Stimulated activated CD4-positive, alpha-beta T cell treated with anti-CD3 and anti-CD28 coated beads, TNF-alpha, amount 100 ng/mL, for 48 hours (primary cell): ENCODE measurements around the gene CDK13.
A peak's percentile ranks its signal among the peaks of the same experiment; 100 is the strongest.
"Not testable (repeated sequence)": the region's sequence is repeated elsewhere in the genome, so short reads cannot be mapped to it uniquely, and the experiment has no call there.

ENCODE experiments used
- DNase-seq, 3 donors: peaks; one replicate each; pipeline ENCODE4 v3.0.0-alpha.2; 2020; ENCODE audit warnings: low read depth in 3 of 3

CDK13 gene

DNA sequence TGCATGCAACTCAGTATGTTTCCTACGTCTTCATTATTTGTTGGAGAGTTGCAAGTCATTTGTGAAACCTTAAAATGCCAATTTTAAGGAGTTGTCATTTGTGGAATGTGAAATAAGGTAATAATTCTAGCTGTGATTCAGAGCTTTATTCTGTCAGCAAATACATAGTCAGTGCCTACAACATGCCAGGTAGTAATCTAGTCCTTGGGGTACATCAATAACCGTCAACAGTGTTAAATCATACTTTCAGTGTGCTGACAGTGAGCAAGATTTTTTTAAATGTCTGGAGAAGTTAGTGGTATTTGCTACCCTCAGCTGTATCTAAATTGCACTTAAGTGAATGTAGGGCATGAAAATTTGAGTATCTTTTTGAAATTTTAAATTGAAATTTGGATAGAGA is 147.7 kb downstream of the CDK13 start:
- no peak for DNase-seq

DNA sequence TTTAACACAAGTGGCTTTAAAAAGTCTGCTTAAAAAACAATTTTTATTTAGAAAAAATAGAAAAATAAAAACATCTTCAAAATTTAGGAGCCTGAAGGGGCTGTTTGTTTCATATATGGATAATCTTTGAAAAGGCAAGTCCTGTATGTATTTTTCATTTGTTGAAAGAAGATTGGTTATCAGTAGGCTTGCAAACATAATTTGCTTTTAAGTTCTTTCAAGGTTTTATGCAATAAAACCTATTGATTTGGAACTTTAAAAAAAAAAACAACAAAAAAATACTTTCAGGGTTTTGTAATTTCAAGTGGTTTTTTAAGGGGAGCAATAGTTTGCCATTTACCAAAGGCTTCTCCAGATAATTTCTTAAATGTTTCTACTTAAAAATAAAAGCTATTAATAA is 148.8 kb downstream of the CDK13 start:
- DNase-seq, result no peak

DNA sequence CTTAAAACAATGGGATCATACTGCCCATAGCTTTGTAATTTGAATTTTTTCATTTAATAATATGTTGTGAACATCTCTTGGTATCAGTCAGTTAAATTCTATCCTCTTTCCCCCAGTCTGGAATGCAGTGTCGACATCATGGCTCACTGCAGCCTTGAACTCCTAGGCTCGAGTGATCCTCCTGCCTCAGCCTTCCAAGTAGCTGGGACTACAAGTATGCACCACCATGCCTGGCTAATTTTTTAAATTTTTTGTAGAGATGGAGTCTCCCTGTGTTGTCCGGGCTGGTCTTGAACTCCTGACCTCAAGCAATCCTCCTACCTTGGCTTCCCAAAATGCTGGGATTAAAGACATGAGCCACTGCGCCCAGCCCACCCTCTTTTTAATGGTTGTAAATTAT is 149.8 kb downstream of the CDK13 start:
- no peak for DNase-seq

DNA sequence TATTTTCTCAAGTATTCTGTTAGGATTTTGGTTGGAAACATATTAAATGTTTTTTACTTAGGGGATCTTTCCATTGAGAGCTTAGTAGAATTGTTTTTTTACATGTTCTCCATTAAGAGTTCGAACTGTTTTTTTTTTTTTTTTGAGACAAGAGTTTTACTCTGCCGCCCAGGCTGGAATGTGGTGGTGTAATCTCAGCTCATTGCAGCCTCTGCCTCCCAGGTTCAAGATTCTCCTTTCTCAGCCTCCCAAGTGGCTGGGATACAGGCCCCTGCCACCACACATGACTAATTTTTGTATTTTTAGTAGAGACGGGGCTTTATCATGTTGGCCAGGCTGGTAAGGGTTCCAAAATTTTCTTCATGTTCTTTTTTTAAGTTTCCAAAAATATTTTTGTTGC is 151.1 kb downstream of the CDK13 start:
- DNase-seq, result no peak

DNA sequence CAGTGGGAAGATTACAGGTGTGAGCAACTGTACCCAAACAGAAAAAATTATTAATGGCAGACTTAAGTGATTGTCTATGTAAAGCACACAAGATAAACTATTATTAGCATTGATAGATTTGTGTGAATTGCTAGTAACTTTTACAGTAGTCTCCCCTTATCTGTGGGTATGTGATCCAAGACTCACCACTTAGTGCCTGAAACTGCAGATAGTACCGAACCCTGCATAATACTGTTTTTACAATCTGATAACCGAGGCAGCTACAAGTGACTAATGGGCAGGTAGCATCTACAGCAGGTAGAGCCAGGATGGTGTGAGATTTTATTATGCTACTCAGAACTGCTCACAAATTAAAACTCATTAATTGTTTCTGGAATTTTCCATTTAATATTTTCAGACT is 152.8 kb downstream of the CDK13 start:
- no peak for DNase-seq

DNA sequence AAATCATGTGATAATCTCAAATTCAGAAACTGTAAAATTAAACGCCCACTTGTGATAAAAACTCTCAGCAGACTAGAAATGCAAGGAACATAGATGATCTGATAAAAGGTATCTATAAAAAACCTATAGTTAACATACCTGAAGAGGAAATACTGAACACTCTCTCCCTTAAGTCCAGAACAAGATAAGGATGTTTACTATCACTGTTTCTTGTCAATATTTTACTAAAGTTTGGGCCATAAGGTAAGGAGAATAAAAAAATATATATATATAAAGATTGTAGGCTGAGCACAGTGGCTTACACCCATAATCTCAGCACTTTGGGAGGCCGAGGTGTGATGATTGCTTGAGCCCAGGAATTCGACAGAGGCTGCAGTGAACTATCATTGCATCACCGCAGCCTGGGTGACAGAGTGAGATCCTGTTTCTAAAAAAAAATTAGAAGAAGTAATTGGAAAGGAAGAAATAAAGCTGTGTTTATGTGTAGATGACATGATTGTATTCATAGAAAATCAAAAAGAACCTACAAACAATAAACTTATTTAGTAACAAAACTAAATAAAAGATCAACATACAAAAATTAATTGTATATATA is 155.9 kb downstream of the CDK13 start:
- no peak for DNase-seq

DNA sequence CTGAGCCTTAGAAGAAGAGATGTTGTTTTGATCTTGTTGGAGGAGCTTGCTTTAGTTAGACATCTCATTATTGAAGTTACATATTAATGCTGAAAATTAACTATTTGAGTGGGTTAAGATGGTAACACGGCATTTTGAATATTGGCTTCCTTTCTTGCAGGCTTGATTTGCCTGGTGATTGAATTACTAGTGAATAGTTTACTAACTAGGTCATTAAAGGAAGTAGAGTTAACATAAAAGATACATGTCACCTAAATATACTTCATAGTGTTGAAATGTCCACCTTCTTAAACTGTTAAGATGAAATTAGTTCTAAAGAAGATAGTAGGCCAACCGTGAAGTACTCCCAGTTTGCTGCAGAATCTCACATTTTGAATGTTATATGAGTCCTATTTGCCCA is 165.9 kb downstream of the CDK13 start:
- no peak for DNase-seq

DNA sequence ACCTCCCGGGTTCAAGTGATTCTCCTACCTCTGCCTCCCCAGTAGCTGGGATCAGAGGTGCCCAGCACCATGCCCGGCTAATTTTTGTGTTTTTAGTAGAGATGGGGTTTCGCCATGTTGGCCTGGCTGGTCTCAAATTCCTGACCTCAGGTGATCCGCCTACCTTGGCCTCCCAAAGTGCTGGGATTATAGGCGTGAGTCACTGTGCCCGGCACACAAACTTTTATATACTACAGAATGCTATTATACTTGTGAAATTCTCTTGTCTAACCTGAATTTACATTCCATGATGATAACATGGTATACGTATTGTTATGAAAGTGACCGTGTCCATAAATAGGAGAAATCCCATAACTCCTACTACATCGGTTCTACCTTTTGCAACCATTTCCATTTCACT is 167.1 kb downstream of the CDK13 start:
- not testable (repeated sequence) for DNase-seq

DNA sequence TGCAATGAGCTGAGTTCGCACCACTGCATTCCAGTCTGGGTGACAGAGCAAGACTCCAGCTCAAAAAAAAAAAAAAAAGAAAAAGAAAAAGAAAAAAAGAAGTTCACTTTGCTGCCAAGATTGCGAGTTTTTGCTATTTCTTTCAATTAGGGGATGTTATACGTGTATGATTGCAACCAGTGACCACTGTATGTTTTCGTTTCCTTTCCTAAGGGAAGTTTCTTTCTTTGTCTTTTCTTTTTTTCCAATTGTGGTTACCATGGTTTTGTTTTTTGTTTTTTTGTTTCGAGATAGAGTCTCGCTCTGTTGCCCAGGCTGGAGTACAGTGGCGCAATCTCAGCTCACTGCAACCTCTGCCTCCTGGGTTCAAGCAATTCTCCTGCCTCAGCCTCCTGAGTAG is 168.1 kb downstream of the CDK13 start:
- not testable (repeated sequence) for DNase-seq

DNA sequence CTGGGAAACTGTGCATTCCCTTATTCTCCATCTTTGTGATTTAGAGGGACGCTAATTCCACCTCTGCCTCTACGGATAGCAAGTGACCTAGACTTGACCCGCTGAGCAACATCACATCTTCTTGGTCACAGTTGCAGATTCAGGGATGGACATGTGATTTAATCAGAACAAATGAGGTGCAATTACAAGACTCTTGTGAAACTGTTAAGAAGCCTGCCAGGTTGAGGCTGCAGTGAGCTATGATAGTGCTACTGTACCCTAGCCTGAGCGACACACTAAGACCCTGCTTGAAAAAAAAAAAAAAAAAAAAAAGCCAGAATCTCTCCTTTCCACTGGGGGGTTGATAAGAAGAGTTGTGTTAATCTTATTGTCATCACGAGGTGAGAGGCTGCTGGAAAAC is 170.0 kb downstream of the CDK13 start:
- no peak for DNase-seq

DNA sequence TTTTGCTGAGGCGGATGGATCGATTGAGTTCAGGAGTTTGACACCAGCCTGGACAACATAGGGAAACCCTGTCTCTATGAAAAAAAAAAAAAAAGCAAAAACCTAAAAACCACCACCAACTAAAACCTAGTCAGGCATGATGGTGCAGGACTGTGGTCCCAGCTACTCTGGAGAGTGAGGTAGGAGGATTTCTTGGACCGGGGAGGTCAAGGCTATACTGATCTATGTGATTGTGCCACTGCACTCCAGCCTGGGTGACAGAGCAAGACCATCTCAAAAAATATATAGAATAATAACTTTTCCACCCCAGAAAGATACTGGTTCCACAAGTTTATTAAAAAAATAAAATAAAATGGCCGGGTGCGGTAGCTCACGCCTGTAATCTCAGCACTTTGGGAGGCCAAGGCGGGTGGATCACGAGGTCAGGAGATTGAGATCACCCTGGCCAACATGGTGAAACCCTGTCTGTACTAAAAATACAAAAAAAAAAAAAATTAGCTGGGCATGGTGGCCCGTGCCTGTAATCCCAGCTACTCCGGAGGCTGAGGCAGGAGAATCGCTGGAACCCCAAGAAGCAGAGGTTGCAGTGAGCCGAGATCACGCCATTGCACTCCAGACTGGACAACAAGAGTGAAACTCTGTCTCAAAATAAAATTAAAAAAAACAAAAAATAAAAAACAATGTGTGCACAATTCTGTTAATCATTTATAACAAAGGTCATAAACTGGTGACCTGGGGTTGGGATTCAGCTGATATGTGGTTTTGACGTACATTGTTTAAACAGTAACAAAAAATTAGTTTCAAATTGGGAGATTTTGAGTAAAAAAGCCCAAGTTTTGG is 172.3 kb downstream of the CDK13 start:
- not testable (repeated sequence) for DNase-seq

DNA sequence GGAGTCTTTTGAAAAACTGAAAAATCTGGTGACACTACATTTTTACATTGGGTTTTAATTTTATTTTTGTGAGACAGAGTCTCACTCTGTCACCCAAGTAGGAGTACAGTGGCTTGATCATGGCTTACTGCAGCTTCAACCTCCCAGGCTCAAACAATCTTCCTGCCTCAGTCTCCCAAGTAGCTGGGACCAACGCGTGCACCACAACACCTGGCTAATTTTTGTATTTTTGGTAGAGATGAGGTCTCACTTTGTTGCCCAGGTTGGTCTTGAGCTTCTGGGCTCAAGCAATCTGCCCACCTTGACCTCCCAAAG is 172.8 kb downstream of the CDK13 start:
- DNase-seq, result no peak

DNA sequence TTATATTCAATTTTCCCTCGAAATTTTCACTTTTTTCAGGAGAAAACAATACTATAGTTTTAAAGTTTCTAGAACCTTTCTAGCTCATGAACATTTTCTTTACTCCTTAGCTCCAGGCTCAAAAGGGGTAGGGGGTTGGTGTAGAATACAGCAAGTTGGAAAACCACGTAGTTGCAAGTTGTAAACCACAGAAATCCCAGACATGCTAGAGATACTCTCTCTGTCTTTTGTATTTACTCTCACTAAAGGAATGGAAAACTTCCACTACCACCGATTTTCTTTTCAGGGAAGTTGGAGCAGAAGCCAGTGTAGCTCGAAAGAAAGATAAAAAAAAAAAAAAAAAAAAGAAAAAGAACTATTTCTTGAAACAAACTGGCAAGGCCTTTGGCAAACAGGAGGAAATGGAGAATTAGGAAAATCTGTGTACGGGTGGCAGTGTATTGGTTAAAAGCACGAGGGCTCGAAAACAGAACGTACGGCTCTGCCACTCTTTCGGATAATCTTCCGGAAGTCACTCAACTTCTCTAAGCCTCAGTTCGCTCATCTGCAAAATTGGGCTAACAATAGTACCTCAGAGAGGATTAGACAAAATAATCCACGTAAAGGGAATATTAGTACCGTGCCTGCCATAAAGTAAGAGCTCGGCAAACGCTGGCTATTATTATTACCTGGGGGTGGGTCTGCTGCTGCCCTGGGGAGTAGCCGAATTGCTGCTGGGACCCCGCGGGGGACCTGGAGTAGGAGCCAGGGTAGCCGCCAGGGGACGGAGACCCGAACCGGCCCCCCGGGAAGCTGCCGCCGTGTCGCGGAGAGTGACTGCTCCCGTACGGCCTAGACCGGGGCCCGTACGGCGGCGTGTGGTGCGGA is 183.7 kb downstream of the CDK13 start:
- no peak for DNase-seq

DNA sequence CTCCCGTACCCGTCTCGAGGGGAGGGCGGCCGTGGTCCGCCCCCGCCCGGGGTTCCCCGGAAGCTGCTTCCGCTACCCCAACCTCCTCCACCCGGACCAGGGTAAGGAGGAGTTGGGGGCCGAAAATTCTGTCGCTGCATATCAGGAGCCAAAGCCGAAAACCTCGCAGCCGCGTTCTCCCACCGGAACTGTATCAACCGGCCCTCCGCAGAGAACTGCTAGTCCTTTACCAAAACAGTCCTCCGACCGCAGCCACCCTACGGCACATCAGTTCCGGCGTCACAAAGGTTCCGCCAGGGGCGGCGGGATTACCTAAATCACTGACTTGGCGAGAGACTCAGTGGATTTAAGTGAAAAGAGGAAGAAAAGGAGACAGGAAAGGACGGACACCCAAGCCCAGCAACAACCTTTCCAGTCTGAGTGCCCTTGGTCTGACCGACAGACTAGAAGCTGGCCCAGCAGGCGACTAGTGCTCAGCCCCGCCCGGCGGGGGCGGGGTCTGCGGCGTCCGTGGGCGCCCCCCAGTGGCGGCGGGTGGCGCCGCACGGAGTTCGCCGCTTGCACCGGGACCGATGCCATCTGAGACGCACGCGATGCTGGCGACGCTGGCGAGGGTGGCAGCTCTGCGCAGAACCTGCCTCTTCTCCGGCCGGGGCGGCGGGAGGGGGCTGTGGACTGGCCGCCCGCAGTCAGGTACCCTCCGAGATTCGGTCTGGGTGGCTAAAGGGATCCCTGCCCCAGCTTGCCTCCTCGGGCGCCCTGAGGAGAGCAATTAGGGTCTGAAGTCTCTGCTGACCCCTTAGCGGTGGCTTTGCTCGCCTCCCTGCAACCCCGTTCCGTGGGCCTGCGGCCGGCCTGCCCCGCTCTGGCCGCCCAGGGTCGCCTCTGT is 184.6 kb downstream of the CDK13 start, which contains the start of the genes MPLKIP and SUGCT:
TSS of gene MPLKIP (minus strand) at position 195 of the 889 bp plus-strand sequence. CDS start at position 140, 55 bp downstream.
TSS of gene SUGCT (plus strand) at position 578 of the 889 bp plus-strand sequence.
- DNase-seq, result peak; percentile 74 to 77 (median 76)

DNA sequence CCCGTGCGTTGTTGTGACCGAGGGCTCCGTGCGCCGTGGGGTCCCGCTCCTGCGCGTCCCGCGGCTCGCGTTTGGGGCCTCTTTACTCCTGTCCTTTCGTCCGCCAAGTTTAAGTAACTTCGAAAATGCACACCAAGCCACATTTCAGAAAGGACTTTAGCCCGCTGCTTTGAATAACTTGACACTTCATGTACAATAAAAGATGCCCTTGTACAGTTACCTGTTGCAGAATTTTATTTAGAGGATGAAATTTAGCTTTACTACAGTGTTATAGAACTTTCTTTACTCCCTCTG is 185.2 kb downstream of the CDK13 start:
- DNase-seq, result peak in 1 of 3 donors; percentile 9

DNA sequence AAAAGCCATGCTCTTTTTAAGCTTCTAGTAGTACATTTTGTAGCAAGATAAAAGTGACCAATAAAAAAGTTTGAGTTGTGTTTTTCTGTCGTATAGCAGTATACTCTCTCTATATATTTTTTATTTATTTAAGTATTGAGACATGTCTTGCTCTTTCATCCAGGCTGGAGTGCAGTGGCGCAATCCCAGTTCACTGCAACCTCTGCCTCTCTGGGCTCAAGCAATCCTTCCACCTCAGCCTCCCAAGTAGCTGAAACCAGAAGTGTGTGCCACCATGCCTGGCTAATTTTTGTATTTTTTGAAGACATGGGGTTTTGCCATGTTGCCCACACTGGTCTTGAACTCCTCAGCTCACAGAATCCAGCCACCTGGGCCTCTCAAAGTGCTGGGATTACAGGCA is 187.5 kb downstream of the CDK13 start:
- no peak for DNase-seq

DNA sequence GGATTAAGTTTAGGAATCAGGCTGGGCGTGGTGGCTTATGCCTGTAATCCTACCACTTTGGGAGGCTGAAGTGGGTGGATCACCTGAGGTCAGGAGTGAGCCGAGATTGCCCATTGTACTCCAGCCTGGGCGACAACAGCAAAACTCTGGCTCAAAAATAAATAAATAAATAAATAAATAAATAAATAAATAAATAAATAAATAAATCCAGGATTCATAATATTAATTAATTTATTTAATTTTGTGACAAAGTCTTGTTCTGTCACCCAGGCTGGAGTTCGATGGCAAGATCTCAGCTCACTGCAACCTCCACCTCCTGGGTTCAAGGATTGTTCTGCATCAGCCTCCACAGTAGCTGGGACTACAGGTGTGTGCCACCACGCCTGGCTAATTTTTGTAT is 188.9 kb downstream of the CDK13 start:
- no peak for DNase-seq

DNA sequence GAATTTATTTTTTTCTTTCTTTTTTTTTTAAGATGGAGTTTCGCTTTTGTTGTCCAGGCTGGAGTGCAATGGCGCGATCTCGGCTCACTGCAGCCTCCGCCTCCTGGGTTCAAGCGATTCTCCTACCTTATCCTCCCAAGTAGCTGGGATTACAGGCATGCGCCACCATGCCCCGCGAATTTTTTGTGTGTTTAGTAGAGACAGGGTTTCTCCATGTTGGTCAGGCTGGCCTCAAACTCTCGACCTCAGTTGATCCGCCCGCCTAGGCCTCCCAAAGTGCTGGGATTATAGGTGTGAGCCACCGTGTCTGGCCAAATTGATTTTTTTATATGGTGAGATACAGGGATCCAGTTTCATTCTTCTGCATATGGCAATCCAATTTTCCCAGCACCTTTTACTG is 189.8 kb downstream of the CDK13 start:
- DNase-seq, result not testable (repeated sequence)

DNA sequence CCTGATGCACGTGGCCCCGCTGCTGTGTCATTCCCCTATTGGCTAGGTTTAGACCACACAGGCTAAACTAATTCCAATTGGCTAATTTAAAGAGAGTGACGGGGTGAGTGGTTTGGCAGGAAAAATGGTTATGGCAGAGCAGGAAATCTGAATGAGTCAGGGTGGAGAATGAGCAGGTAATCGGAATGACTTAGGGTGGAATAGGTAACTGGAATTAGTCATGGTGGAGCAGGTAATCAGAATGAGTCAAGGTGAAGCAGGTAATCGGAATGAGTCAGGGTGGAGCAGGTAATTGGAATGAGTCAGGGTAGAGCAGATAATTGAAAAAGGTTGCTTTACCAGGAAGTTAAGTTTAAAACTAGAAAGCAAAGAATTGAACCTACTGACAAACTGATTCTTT is 191.9 kb downstream of the CDK13 start:
- DNase-seq, result not testable (repeated sequence)

DNA sequence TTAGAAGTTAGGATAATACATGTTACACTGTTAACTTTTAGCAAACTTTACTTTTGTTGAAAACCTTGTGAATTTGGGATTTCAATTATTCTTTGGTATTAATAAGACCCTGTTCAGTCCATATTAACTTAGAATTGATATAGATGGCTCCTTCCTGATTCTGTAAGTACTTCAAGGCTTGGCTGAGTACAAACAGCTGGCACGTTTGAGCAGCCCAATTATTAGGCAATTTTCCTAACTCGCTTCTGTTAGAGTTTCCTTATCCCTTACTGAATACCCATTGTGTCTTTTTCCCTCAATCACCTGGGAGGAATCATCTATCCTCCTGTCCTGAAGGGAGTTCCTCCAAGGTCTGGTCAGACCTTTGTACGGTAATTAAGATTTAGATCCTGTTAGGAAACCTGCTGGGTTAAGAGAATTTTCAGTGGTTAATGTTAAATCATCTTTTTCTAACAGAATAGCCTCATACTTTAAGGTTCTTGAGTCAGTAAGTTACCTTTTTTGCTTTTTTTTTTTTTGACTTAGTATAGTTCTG is 195.6 kb downstream of the CDK13 start:
- DNase-seq, result not testable (repeated sequence)
